Gastrocnemius medialis (tissue), 4 donors: ENCODE measurements around the gene HIVEP1. TPM values are rescaled to one million over a fixed set of nuclear protein-coding genes. Genes with fewer than 3 reads are reported as not detected.

ENCODE experiments used
- ATAC-seq, 2 donors: fragments of 150-250 bp; one replicate each; pipeline ENCODE4 v1.9.1; 2016
- DNase-seq, 2 donors: peaks; one replicate each; pipeline ENCODE4 v3.0.0-alpha.2; 2019
- H3K27ac ChIP-seq, 4 donors: fragments of 200-600 bp; sonication (generic); 1 replicate in 1 of 4; 2 replicates in 3 of 4; pipeline ENCODE4 v1.5.1; 2016 to 2018; ENCODE audit warnings: mild to moderate bottlenecking in 2 of 4, moderate library complexity in 1 of 4
- H3K27me3 ChIP-seq, 3 donors: fragments of 200-600 bp; sonication (generic) in 2 of 3; 1 replicate in 1 of 3; 2 replicates in 2 of 3; pipeline versions ENCODE4 v1.5.1 to v1.6.0; 2016 to 2019; ENCODE audit warnings: mild to moderate bottlenecking in 1 of 3, moderate library complexity in 1 of 3
- H3K36me3 ChIP-seq, 2 donors: fragments of 200-600 bp; sonication (generic) in 1 of 2; one replicate each; pipeline ENCODE4 v1.5.1; 2017 to 2018
- H3K4me1 ChIP-seq, 2 donors: fragments of 200-600 bp; sonication (generic) in 1 of 2; one replicate each; pipeline ENCODE4 v1.5.1; 2016 to 2017; ENCODE audit warnings: mild to moderate bottlenecking in 2 of 2
- H3K4me3 ChIP-seq, 4 donors: fragments of 200-600 bp; sonication (generic) in 3 of 4; 1 replicate in 1 of 4; 2 replicates in 3 of 4; pipeline ENCODE4 v1.5.1; 2016 to 2019; ENCODE audit warnings: mild to moderate bottlenecking in 2 of 4
- H3K9me3 ChIP-seq, 3 donors: fragments of 200-600 bp; sonication (generic) in 2 of 3; 1 replicate in 1 of 3; 2 replicates in 2 of 3; pipeline ENCODE4 v1.5.1; 2016 to 2019
- POLR2A ChIP-seq, 2 donors: fragments of 450-650 bp; IDR thresholded peaks; one replicate each; pipeline ENCODE4 v1.6.1; 2017; ENCODE audit warnings: antibody characterized with exemption in 2 of 2, mild to moderate bottlenecking in 2 of 2, moderate library complexity in 2 of 2
- in situ Hi-C, 4 donors: fragments of 200-750 bp; cut with MboI; loops; one replicate each; pipeline versions ENCODE4 v1.15.0 to v1.8.0; 2017; ENCODE audit warnings: low sequenced_read_pairs in 4 of 4
- intact Hi-C: fragments of 100-400 bp; cut with DNase I; formaldehyde crosslinking; loops from one replicate; pipeline ENCODE4 v1.15.1; 2023; ENCODE audit warnings: low total_unique reads
- total RNA-seq, 4 donors: library from RNA; depleted of rRNA; stranded (reverse); fragments of >200 nt; gene quantifications; one replicate each; pipeline versions ENCODE4 v1.1.0 to v1.2.3, GENCODE V29; 2016
- TF ChIP-seq, protein P1 (sequence below), 5 experiments: fragments of 450-650 bp in 3 of 5; fragments of 200-600 bp in 2 of 5; sonication (generic) in 2 of 5; IDR thresholded peaks in 4 of 5; conservative IDR thresholded peaks in 1 of 5; 1 replicate in 4 of 5; 2 replicates in 1 of 5; pipeline ENCODE4 v1.5.1; 2016 to 2019; ENCODE audit warnings: antibody characterized with exemption in 5 of 5, mild to moderate bottlenecking in 3 of 5, moderate library complexity in 3 of 5

The HIVEP1 gene
- total RNA-seq, 4 donors from 2014 or later, result 8.3 to 13.5 (median 10.5) TPM

DNA sequence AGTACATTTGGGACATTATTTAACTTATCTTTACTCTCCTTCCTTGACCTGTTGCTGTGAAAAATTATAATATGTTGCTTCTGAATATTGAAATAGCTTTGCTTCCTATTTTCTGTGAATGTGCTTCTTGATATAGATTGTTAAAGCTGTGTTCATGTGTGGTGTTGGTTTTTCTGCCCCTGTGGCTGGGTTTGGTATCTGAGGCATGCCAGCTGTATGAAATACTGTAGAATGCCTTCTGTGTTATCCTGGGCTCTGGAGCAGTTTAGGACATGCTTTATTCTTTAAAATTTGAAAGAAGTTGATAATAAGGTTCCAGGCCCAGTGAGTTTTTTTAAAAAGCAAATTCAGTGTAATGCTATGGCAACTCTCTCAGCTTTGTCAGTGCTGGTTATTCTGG, 71.7 kb downstream of the HIVEP1 start:
- ATAC-seq (no peak), DNase-seq (no peak)
- H3K27ac ChIP-seq, result no peak overlapping the region
- no peaks in the 10 kb centered on the region for H3K36me3 ChIP-seq
- intact Hi-C loops (no loop called here), in situ Hi-C loops (no loop called here)
- peaks cover 0 to 13% of the 10 kb centered on the region in 2 donors for H3K4me1 ChIP-seq
- no peak overlapping the region for H3K4me3 ChIP-seq
- H3K27me3 ChIP-seq, result no peaks in the 10 kb centered on the region
- TF ChIP-seq, protein P1, sequence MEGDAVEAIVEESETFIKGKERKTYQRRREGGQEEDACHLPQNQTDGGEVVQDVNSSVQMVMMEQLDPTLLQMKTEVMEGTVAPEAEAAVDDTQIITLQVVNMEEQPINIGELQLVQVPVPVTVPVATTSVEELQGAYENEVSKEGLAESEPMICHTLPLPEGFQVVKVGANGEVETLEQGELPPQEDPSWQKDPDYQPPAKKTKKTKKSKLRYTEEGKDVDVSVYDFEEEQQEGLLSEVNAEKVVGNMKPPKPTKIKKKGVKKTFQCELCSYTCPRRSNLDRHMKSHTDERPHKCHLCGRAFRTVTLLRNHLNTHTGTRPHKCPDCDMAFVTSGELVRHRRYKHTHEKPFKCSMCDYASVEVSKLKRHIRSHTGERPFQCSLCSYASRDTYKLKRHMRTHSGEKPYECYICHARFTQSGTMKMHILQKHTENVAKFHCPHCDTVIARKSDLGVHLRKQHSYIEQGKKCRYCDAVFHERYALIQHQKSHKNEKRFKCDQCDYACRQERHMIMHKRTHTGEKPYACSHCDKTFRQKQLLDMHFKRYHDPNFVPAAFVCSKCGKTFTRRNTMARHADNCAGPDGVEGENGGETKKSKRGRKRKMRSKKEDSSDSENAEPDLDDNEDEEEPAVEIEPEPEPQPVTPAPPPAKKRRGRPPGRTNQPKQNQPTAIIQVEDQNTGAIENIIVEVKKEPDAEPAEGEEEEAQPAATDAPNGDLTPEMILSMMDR (IDR thresholded peaks at IDR 0.05 in 4 of 5, conservative IDR thresholded peaks at IDR 0.05 in 1 of 5), result no peak
- TF ChIP-seq POLR2A (IDR thresholded peaks at IDR 0.05), result no peak
- H3K9me3 ChIP-seq, result no peaks in the 10 kb centered on the region

DNA sequence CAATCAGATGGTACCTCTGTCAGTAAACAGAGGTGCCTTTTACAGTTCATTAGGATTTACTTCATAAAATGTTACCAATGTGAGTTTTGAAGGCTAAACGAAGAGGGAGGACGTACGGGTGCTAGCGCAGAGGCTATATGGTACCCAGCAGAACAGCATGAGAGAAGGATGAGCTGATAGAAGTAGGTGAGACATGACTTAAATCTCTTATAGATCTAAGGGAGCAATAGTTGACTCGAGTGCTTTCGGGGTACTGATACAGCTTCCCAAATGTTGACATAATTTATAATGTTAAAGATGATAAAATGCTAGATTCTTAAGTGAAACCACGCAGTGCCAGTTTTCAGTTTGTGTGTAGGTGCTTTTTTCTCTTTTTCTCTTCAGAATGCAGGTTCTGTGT, 72.6 kb downstream of the HIVEP1 start:
- in situ Hi-C loops, result no loop called here
- DNase-seq (no peak), ATAC-seq (no peak)
- H3K4me3 ChIP-seq, result no peak overlapping the region
- peaks cover 0 to 13% of the 10 kb centered on the region in 2 donors for H3K4me1 ChIP-seq
- H3K27me3 ChIP-seq, result no peaks in the 10 kb centered on the region
- H3K27ac ChIP-seq, result no peak overlapping the region
- H3K9me3 ChIP-seq, result no peaks in the 10 kb centered on the region
- H3K36me3 ChIP-seq, result no peaks in the 10 kb centered on the region
- intact Hi-C loops, result no loop called here
- TF ChIP-seq POLR2A (IDR thresholded peaks at IDR 0.05), result no peak
- TF ChIP-seq, protein P1 (IDR thresholded peaks at IDR 0.05 in 4 of 5, conservative IDR thresholded peaks at IDR 0.05 in 1 of 5), result no peak

DNA sequence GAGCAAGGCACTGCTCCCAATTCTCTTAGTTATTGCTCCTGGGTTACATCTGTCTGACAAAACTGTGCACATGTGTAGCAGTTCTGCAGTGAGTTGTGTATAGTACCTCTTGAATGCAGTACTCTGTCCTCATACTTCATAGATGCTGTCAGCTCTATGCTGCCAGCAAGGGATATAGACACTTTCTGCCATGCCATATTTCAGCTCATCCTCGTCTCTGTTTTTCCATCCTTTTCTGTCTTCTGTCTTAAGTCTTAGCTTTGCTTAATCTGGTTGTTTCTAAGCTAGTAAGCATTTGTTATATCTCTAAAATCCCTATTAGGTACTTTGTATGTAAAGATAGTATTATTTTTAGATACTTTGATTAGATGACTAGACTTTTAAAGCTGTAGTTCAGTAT, 76.4 kb downstream of the HIVEP1 start:
- in situ Hi-C loops (no loop called here), intact Hi-C loops (no loop called here)
- ATAC-seq (no peak), DNase-seq (no peak)
- Histone ChIP-seq H3K27ac (no peak overlapping the region), H3K4me3 (no peak overlapping the region), H3K9me3 (no peaks in the 10 kb centered on the region), H3K27me3 (no peaks in the 10 kb centered on the region), H3K36me3 (no peaks in the 10 kb centered on the region), H3K4me1 (peaks cover 0 to 6% of the 10 kb centered on the region in 2 donors)
- TF ChIP-seq, protein P1 (IDR thresholded peaks at IDR 0.05 in 4 of 5, conservative IDR thresholded peaks at IDR 0.05 in 1 of 5), result no peak
- TF ChIP-seq POLR2A (IDR thresholded peaks at IDR 0.05), result no peak

DNA sequence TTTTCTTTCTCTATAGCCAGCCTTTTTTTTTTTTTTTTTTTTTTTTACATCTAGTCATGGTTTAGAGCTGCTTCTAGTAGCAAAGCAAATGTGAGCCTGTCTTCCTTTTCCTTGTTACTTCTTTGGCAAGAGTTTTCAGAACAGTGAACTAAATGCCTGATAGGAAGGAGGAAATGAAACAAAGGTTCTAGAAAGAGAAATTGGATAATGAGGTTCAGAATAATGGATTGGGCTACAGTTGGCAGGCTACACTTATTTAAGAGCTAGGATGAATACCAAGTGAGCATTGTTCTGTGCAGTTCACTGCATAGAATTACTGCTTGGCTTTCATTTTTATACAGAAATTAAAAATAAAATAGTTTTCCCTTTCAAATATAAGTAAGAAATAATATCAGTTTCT, 78.6 kb downstream of the HIVEP1 start:
- no peak overlapping the region for H3K4me3 ChIP-seq
- no peak overlapping the region for H3K27ac ChIP-seq
- H3K4me1 ChIP-seq, result no peaks in the 10 kb centered on the region
- ATAC-seq (no peak), DNase-seq (no peak)
- intact Hi-C loops, result no loop called here
- H3K36me3 ChIP-seq, result no peaks in the 10 kb centered on the region
- H3K27me3 ChIP-seq, result no peaks in the 10 kb centered on the region
- H3K9me3 ChIP-seq, result no peaks in the 10 kb centered on the region
- in situ Hi-C loops, result no loop called here
- TF ChIP-seq POLR2A (IDR thresholded peaks at IDR 0.05), result no peak
- TF ChIP-seq, protein P1 (IDR thresholded peaks at IDR 0.05 in 4 of 5, conservative IDR thresholded peaks at IDR 0.05 in 1 of 5), result no peak

DNA sequence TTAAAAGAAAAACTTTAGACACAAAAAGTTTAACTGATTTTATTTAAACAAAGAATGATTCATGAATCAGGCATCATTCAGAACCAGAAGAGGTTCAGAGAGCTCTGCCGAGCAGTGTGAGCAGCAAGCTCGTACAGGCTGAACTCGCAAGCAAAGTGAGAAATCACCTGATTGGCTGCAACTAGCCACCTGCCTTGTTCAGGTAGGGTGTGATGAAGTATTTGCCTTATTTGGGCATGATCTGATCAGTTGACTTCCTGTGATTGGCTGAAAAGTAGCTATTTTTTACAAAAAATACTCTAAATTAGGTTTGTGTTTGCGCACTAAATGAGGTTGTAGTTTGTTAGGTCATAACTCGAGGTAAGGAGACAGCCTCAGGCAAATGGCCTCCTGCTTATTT, 80.7 kb downstream of the HIVEP1 start:
- no peak overlapping the region for H3K27ac ChIP-seq
- no peaks in the 10 kb centered on the region for H3K27me3 ChIP-seq
- in situ Hi-C loops (no loop called here), intact Hi-C loops (no loop called here)
- ATAC-seq (no peak), DNase-seq (no peak)
- no peaks in the 10 kb centered on the region for H3K9me3 ChIP-seq
- no peak overlapping the region for H3K4me3 ChIP-seq
- H3K36me3 ChIP-seq, result no peaks in the 10 kb centered on the region
- TF ChIP-seq, protein P1 (IDR thresholded peaks at IDR 0.05 in 4 of 5, conservative IDR thresholded peaks at IDR 0.05 in 1 of 5), result no peak
- TF ChIP-seq POLR2A (IDR thresholded peaks at IDR 0.05), result no peak
- H3K4me1 ChIP-seq, result no peaks in the 10 kb centered on the region
